ENCODE measurements around the gene CSNK1G3. TPM values are rescaled to one million over a fixed set of nuclear protein-coding genes. Genes with fewer than 3 reads are reported as not detected.

CSNK1G3 gene
- polyA plus RNA-seq, 1 experiment: 40.9 TPM

GRCh38 chr5:123538670-123539459 lies 26.9 kb downstream of the CSNK1G3 start:
- no peak for TF ChIP-seq CTCF (IDR thresholded peaks at IDR 0.05; ENCODE audit: low read depth, low read length)
- POLR2A ChIA-PET: no interaction called here
- no peaks in the 10 kb centered on the region for H3K27me3 ChIP-seq (ENCODE audit: control insufficient read depth, insufficient read depth, low read length)
- CTCF ChIA-PET: no interaction called here
- no peak for DNase-seq (ENCODE audit: low read depth, low spot score)
- no peak overlapping the region for H3K27ac ChIP-seq (ENCODE audit: low read depth, low read length)
- H3K9me3 ChIP-seq (ENCODE audit: control insufficient read depth, insufficient read depth, low read length): no peaks in the 10 kb centered on the region
- no peak overlapping the region for H3K4me3 ChIP-seq (ENCODE audit: low read depth, low read length)

GRCh38 chr5:123540534-123540933 lies 28.6 kb downstream of the CSNK1G3 start:
- CTCF ChIA-PET: no interaction called here
- H3K4me3 ChIP-seq (ENCODE audit: low read depth, low read length): no peak overlapping the region

GRCh38 chr5:123543438-123543837 lies 31.5 kb downstream of the CSNK1G3 start:
- DNase-seq (ENCODE audit: low read depth, low spot score): no peak
- ChIA-PET CTCF (interaction anchor here (1.0 kb wide), 1 partner anchor 120 kb away, joined by 5 read pairs; the partner anchor contains the start of gene CEP120), POLR2A (interaction anchor here (1.1 kb wide), 1 partner anchor 31 kb away, joined by 3 read pairs; the partner anchor contains the start of gene CSNK1G3)
- no peak overlapping the region for H3K4me3 ChIP-seq (ENCODE audit: low read depth, low read length)
- no peak overlapping the region for H3K27ac ChIP-seq (ENCODE audit: low read depth, low read length)
- no peaks in the 10 kb centered on the region for H3K9me3 ChIP-seq (ENCODE audit: control insufficient read depth, insufficient read depth, low read length)
- H3K27me3 ChIP-seq (ENCODE audit: control insufficient read depth, insufficient read depth, low read length): no peaks in the 10 kb centered on the region
- TF ChIP-seq CTCF (IDR thresholded peaks at IDR 0.05; ENCODE audit: low read depth, low read length): no peak

More at GRCh38 chr5:123540534-123540933, 28.6 kb downstream of the CSNK1G3 start:
- no peaks in the 10 kb centered on the region for H3K27me3 ChIP-seq (ENCODE audit: control insufficient read depth, insufficient read depth, low read length)
- no peak for DNase-seq (ENCODE audit: low read depth, low spot score)
- TF ChIP-seq CTCF (IDR thresholded peaks at IDR 0.05; ENCODE audit: low read depth, low read length): no peak
- POLR2A ChIA-PET: no interaction called here
- H3K27ac ChIP-seq (ENCODE audit: low read depth, low read length): no peak overlapping the region
- H3K9me3 ChIP-seq (ENCODE audit: control insufficient read depth, insufficient read depth, low read length): no peaks in the 10 kb centered on the region

GRCh38 chr5:123545506-123545905 lies 33.5 kb downstream of the CSNK1G3 start:
- POLR2A ChIA-PET: no interaction called here
- CTCF ChIA-PET: interaction anchor here (0.6 to 1.1 kb wide), 2 partner anchors 14 to 122 kb away, joined by 3 to 4 read pairs; partner anchors contain the start of gene CEP120
- H3K4me3 ChIP-seq (ENCODE audit: low read depth, low read length): no peak overlapping the region
- DNase-seq (ENCODE audit: low read depth, low spot score): no peak
- H3K27me3 ChIP-seq (ENCODE audit: control insufficient read depth, insufficient read depth, low read length): no peaks in the 10 kb centered on the region
- no peak overlapping the region for H3K27ac ChIP-seq (ENCODE audit: low read depth, low read length)
- no peaks in the 10 kb centered on the region for H3K9me3 ChIP-seq (ENCODE audit: control insufficient read depth, insufficient read depth, low read length)
- TF ChIP-seq CTCF (IDR thresholded peaks at IDR 0.05; ENCODE audit: low read depth, low read length): peak; percentile 41

GRCh38 chr5:123546657-123547056 lies 34.7 kb downstream of the CSNK1G3 start:
- H3K27me3 ChIP-seq (ENCODE audit: control insufficient read depth, insufficient read depth, low read length): no peaks in the 10 kb centered on the region
- no peaks in the 10 kb centered on the region for H3K9me3 ChIP-seq (ENCODE audit: control insufficient read depth, insufficient read depth, low read length)
- no peak for TF ChIP-seq CTCF (IDR thresholded peaks at IDR 0.05; ENCODE audit: low read depth, low read length)
- ChIA-PET CTCF (interaction anchor here (0.9 kb wide), 1 partner anchor 10 kb away, joined by 3 read pairs; no protein-coding TSS in a partner anchor), POLR2A (no interaction called here)
- no peak for DNase-seq (ENCODE audit: low read depth, low spot score)
- no peak overlapping the region for H3K4me3 ChIP-seq (ENCODE audit: low read depth, low read length)
- H3K27ac ChIP-seq (ENCODE audit: low read depth, low read length): no peak overlapping the region

Data from AG04450 (cell line).